Hematopoietic multipotent progenitor cell treated with erythropoietin and hydrocortisone succinate and interleukin-3 and kit ligand, for 8 days (in vitro differentiated cells): ENCODE results near the gene TVP23B.
A peak's percentile ranks its signal among the peaks of the same experiment; 100 is the strongest.
"Not testable (repeated sequence)": the region's sequence is repeated elsewhere in the genome, so short reads cannot be mapped to it uniquely, and the experiment has no call there.

Source experiments
- DNase-seq: peaks from one replicate; pipeline ENCODE4 v3.0.0-alpha.2; 2015

The TVP23B gene

GRCh38 chr17:18780991-18781718 lies at the start of gene TVP23B:
Gene TVP23B, plus strand, starts transcription at chr17:18781183. Its CDS starts 111 bp downstream, at chr17:18781294.
- DNase-seq, result peak; percentile 96

GRCh38 chr17:18732438-18732837 lies 48.5 kb upstream of the TVP23B start:
- DNase-seq, result not testable (repeated sequence)

- DNase-seq, result not testable (repeated sequence)
Observed at GRCh38 chr17:18733350-18733749, 47.6 kb upstream of the TVP23B start.

- DNase-seq, result not testable (repeated sequence)
Observed at GRCh38 chr17:18739616-18740391, 41.2 kb upstream of the TVP23B start.

GRCh38 chr17:18741228-18741627 lies 39.8 kb upstream of the TVP23B start:
- not testable (repeated sequence) for DNase-seq

GRCh38 chr17:18743699-18744421 lies 37.1 kb upstream of the TVP23B start, which contains the start of gene FBXW10:
Gene FBXW10, plus strand, starts transcription at chr17:18744054. Its CDS starts 191 bp downstream, at chr17:18744245.
- not testable (repeated sequence) for DNase-seq

- not testable (repeated sequence) for DNase-seq
Observed at GRCh38 chr17:18744726-18745125, 36.3 kb upstream of the TVP23B start.

- DNase-seq, result not testable (repeated sequence)
Observed at GRCh38 chr17:18746551-18746950, 34.4 kb upstream of the TVP23B start.

- DNase-seq, result not testable (repeated sequence)
Observed at GRCh38 chr17:18747501-18747900, 33.5 kb upstream of the TVP23B start.

- not testable (repeated sequence) for DNase-seq
Observed at GRCh38 chr17:18750242-18750641, 30.7 kb upstream of the TVP23B start.

- DNase-seq, result not testable (repeated sequence)
Observed at GRCh38 chr17:18753829-18754409, 27.1 kb upstream of the TVP23B start.

GRCh38 chr17:18755969-18756368 lies 25.0 kb upstream of the TVP23B start:
- not testable (repeated sequence) for DNase-seq

GRCh38 chr17:18757368-18758044 lies 23.5 kb upstream of the TVP23B start:
- DNase-seq, result not testable (repeated sequence)

GRCh38 chr17:18758344-18758743 lies 22.6 kb upstream of the TVP23B start:
- not testable (repeated sequence) for DNase-seq

- DNase-seq, result not testable (repeated sequence)
Observed at GRCh38 chr17:18760221-18760620, 20.8 kb upstream of the TVP23B start.

GRCh38 chr17:18770572-18770971 lies 10.4 kb upstream of the TVP23B start:
- DNase-seq, result not testable (repeated sequence)

- not testable (repeated sequence) for DNase-seq
Observed at GRCh38 chr17:18771066-18771465, 9.9 kb upstream of the TVP23B start.

- no peak for DNase-seq
Observed at GRCh38 chr17:18772471-18772870, 8.5 kb upstream of the TVP23B start.

GRCh38 chr17:18781805-18782204 lies 822 bp downstream of the TVP23B start:
- DNase-seq, result not testable (repeated sequence)

- not testable (repeated sequence) for DNase-seq
Observed at GRCh38 chr17:18785933-18786332, 5.0 kb downstream of the TVP23B start.

- not testable (repeated sequence) for DNase-seq
Observed at GRCh38 chr17:18786890-18787289, 5.9 kb downstream of the TVP23B start.

- not testable (repeated sequence) for DNase-seq
Observed at GRCh38 chr17:18791402-18791801, 10.4 kb downstream of the TVP23B start.
